GM12878 (cell line): ENCODE measurements around the gene CUL1. TPM values are rescaled to one million over a fixed set of nuclear protein-coding genes. Genes with fewer than 3 reads are reported as not detected.

ENCODE experiments used
- ATAC-seq: fragments of 200-7000 bp; cut with Tn5 transposase; 3 replicates; pipeline ENCODE4 v1.9.1; 2020; ENCODE audit warnings: mild to moderate bottlenecking, moderate library complexity
- BruUV-seq: library from RNA; stranded (reverse); fragments of 400-500 nt; replicated peaks from 2 replicates; lab custom pipeline; 2021; lab: Mats Ljungman, UMichigan
- CTCF ChIA-PET: fragments of 300-600 bp; sonication (Branson Sonifier 250); formaldehyde crosslinking; extraction: SDS; loops from one replicate; lab custom pipeline; 2021; ENCODE audit warnings: inconsistent platforms; lab: Yijun Ruan, JAX
- POLR2A ChIA-PET: fragments of 350-600 bp; formaldehyde crosslinking; extraction: SDS; loops from one replicate; lab custom pipeline; 2021; ENCODE audit warnings: inconsistent platforms; lab: Charles Lee
- RAD21 ChIA-PET: fragments of 300-600 bp; sonication (Branson Sonifier 250); formaldehyde crosslinking; loops from one replicate; lab custom pipeline; 2023; ENCODE audit warnings: antibody characterized with exemption; ENCODE audit not compliant: unreplicated experiment; lab: Charles Lee
- SMC1A ChIA-PET: fragments of 300-600 bp; sonication (Branson Sonifier 250); formaldehyde crosslinking; loops from one replicate; lab custom pipeline; 2023; ENCODE audit not compliant: unreplicated experiment, uncharacterized antibody; lab: Charles Lee
- DNase-seq: peaks from one replicate; pipeline ENCODE4 v3.0.0-alpha.2; 2011; ENCODE audit warnings: low read depth, low spot score
- FAIRE-seq: peaks from 3 replicates; lab custom pipeline; 2011; peaks lifted over from hg19 to GRCh38; lab: Jason Lieb, UNC
- H2AFZ ChIP-seq: 2 replicates; pipeline ENCODE4 v1.6.0; 2011; ENCODE audit warnings: low read depth, low read length, control low read depth; ENCODE audit not compliant: control insufficient read depth
- H3K27ac ChIP-seq: 2 replicates; pipeline ENCODE4 v1.5.1; 2011; ENCODE audit warnings: control low read depth; ENCODE audit not compliant: control insufficient read depth, insufficient read depth
- H3K27me3 ChIP-seq, 2 experiments: replicated peaks in 1 of 2; 2 replicates each; pipeline versions ENCODE4 v1.6.0 to v1.6.1; 2011; ENCODE audit warnings: low read length in 1 of 2; ENCODE audit not compliant: control insufficient read depth in 2 of 2, insufficient read depth in 2 of 2
- H3K36me3 ChIP-seq, 2 experiments: 2 replicates each; pipeline ENCODE4 v1.5.1; 2011; ENCODE audit warnings: low read length in 1 of 2; ENCODE audit not compliant: control insufficient read depth in 2 of 2, insufficient read depth in 2 of 2
- H3K4me1 ChIP-seq: 2 replicates; pipeline ENCODE4 v1.6.1; 2011; ENCODE audit warnings: mild to moderate bottlenecking, low read length, moderate library complexity, mixed read lengths; ENCODE audit not compliant: control insufficient read depth, insufficient read depth
- H3K4me2 ChIP-seq: 2 replicates; pipeline ENCODE4 v1.6.0; 2011; ENCODE audit warnings: control low read depth; ENCODE audit not compliant: control insufficient read depth, insufficient read depth
- H3K4me3 ChIP-seq: fragments of 200-600 bp; sonication (generic); 2 replicates; pipeline ENCODE4 v1.5.1; 2016
- H3K79me2 ChIP-seq: 2 replicates; pipeline ENCODE4 v1.6.0; 2011; ENCODE audit warnings: low read length; ENCODE audit not compliant: control insufficient read depth, insufficient read depth
- H3K9ac ChIP-seq: 2 replicates; pipeline ENCODE4 v1.8.0; 2011; ENCODE audit warnings: low read length, control low read depth, mixed read lengths; ENCODE audit not compliant: control insufficient read depth, insufficient read depth
- H3K9me3 ChIP-seq: replicated peaks from 3 replicates; pipeline ENCODE4 v1.5.1; 2011; ENCODE audit warnings: mild to moderate bottlenecking, low read length; ENCODE audit not compliant: control insufficient read depth, insufficient read depth
- H4K20me1 ChIP-seq: 2 replicates; pipeline ENCODE4 v1.6.0; 2011; ENCODE audit not compliant: control insufficient read depth, insufficient read depth
- ATF2 ChIP-seq: IDR thresholded peaks from 2 replicates; pipeline ENCODE4 v1.6.1; 2012; ENCODE audit warnings: low read length, inconsistent platforms
- MTA3 ChIP-seq: IDR thresholded peaks from 2 replicates; pipeline ENCODE4 v1.6.1; 2012; ENCODE audit warnings: low read length, inconsistent platforms, borderline replicate concordance
- NFYB ChIP-seq: IDR thresholded peaks from 2 replicates; pipeline ENCODE4 v1.6.1; 2011; ENCODE audit warnings: low read depth, mild to moderate bottlenecking, low read length, improper control_type of control experiment, moderate library complexity; ENCODE audit not compliant: insufficient read depth
- NR2F1 ChIP-seq: fragments of 450-650 bp; conservative IDR thresholded peaks from 2 replicates; pipeline ENCODE4 v1.6.1; 2017; ENCODE audit warnings: mild to moderate bottlenecking
- PAX8 ChIP-seq: fragments of 450-650 bp; IDR thresholded peaks from 2 replicates; pipeline ENCODE4 v1.6.1; 2017; ENCODE audit warnings: mild to moderate bottlenecking, moderate library complexity
- SMAD1 ChIP-seq: fragments of 450-650 bp; IDR thresholded peaks from 2 replicates; pipeline ENCODE4 v1.6.1; 2018; ENCODE audit warnings: mild to moderate bottlenecking, low read depth; ENCODE audit not compliant: partially characterized antibody
- SPI1 ChIP-seq: IDR thresholded peaks from 2 replicates; pipeline ENCODE4 v1.6.1; 2011; ENCODE audit warnings: low read depth, mild to moderate bottlenecking, low read length, moderate library complexity, borderline replicate concordance; ENCODE audit not compliant: insufficient read depth
- STAT1 ChIP-seq: fragments of 450-650 bp; conservative IDR thresholded peaks from 2 replicates; pipeline ENCODE4 v1.6.1; 2014; ENCODE audit warnings: antibody characterized with exemption, mild to moderate bottlenecking
- STAT3 ChIP-seq: IDR thresholded peaks from 2 replicates; pipeline ENCODE4 v1.6.1; 2011; ENCODE audit warnings: low read depth, low read length, improper control_type of control experiment
- WGBS: methylation state at CpG from one replicate; pipeline ENCODE4 v1.1.6; 2016; ENCODE audit warnings: low lambda C conversion rate; ENCODE audit not compliant: insufficient replicate concordance, insufficient coverage; ENCODE audit errors: missing lambda C conversion rate; 5-methylcytosine and 5-hydroxymethylcytosine counted together
- in situ Hi-C: fragments of 300-500 bp; cut with MboI; formaldehyde crosslinking; loops from 9 replicates; pipeline ENCODE4 v1.14.3; 2018; ENCODE audit warnings: mixed read lengths
- intact Hi-C: fragments of 100-400 bp; cut with micrococcal nuclease; formaldehyde crosslinking; loops from one replicate; pipeline ENCODE4 v1.14.2; 2022; ENCODE audit not compliant: unreplicated experiment
- polyA plus RNA-seq, 11 experiments: library from polyadenylated mRNA; depleted of rRNA in 4 of 11; unstranded in 6 of 11; stranded (reverse) in 5 of 11; fragments of >200 nt; fragmentation: Nextera tagmentation in 4 of 11; fragmentation: Illumina TruSeq in 1 of 11; extraction: Ambion mirVana in 4 of 11; extraction: Trizol in 1 of 11; gene quantifications; 1 replicate in 1 of 11; 2 replicates in 10 of 11; pipeline versions ENCODE4 v1.2.1 to v1.2.3, GENCODE V29; 2011 to 2016; ENCODE audit warnings: inconsistent platforms in 2 of 11, missing spikeins in 2 of 11, low read depth in 1 of 11
- total RNA-seq, 4 experiments: library from RNA; depleted of rRNA in 3 of 4; stranded (reverse); fragments of >200 nt in 3 of 4; fragmentation: Illumina TruSeq in 1 of 4; extraction: Trizol in 1 of 4; gene quantifications; 2 replicates each; pipeline versions ENCODE4 v1.2.1 to v1.2.3, GENCODE V29; 2013 to 2021

The CUL1 gene
- total and polyA plus RNA-seq, 10 of the 15 experiments (the other 5 are each of a cell fraction or from before 2014, with no cell fraction given), result 13.3 to 63.9 (median 45.9) TPM

GRCh38 chr7:148803094-148803493 lies 104.4 kb downstream of the CUL1 start:
- FAIRE-seq, result no peak
- Histone ChIP-seq H3K27me3 (no peaks in the 10 kb centered on the region), H3K4me1 (no peaks in the 10 kb centered on the region), H3K27ac (no peak overlapping the region), H2AFZ (no peak overlapping the region), H3K4me2 (no peak overlapping the region), H3K9ac (no peak overlapping the region), H3K9me3 (no peaks in the 10 kb centered on the region), H3K79me2 (no peaks in the 10 kb centered on the region), H3K4me3 (no peak overlapping the region), H3K36me3 (peaks cover 16 to 23% of the 10 kb centered on the region in 2 experiments)
- CTCF ChIA-PET, result interaction anchor here (1.0 kb wide), 1 partner anchor 160 kb away, joined by 4 read pairs; no protein-coding TSS in a partner anchor
- RAD21 ChIA-PET, result no interaction called here
- SMC1A ChIA-PET, result interaction anchor here (1.0 kb wide), 1 partner anchor 14 kb away, joined by 3 read pairs; no protein-coding TSS in a partner anchor
- 96% methylated on average over 5 of the region's 5 CpGs for WGBS
- no TSS peak for BruUV-seq
- no peak for ATAC-seq
- DNase-seq, result no peak
- intact Hi-C loops, result loop anchor here (10.0 kb wide), 1 partner anchor 162 kb away; no protein-coding TSS in a partner anchor
- POLR2A ChIA-PET, result no interaction called here
- in situ Hi-C loops, result no loop called here
- TF ChIP-seq STAT1 (no peak), MTA3 (no peak), PAX8 (no peak), ATF2 (no peak), NFYB (no peak), STAT3 (no peak), SPI1 (no peak), SMAD1 (no peak), NR2F1 (no peak)
- TF ChIP-seq, all 136 proteins: peak for 0
- no peaks in the 10 kb centered on the region for H4K20me1 ChIP-seq
